A549 (cell line): ENCODE results near the gene RPL27A. TPM values are rescaled to one million over a fixed set of nuclear protein-coding genes. Genes with fewer than 3 reads are reported as not detected.

Experiments
- ATAC-seq, 2 experiments: fragments of 200-7000 bp in 1 of 2; fragments of >200 bp in 1 of 2; cut with Nextera tagmentation in 1 of 2; cut with Tn5 transposase in 1 of 2; 3 replicates each; pipeline versions ENCODE4 v1.8.0 to v1.9.1; 2018 to 2020; ENCODE audit warnings: mild to moderate bottlenecking in 1 of 2, moderate library complexity in 1 of 2
- CTCF ChIA-PET: fragments of 300-600 bp; sonication (Branson Sonifier 250); formaldehyde crosslinking; extraction: SDS; loops from one replicate; lab custom pipeline; 2021; ENCODE audit warnings: antibody characterized with exemption, inconsistent platforms; lab: Yijun Ruan, JAX
- POLR2A ChIA-PET: fragments of 350-600 bp; formaldehyde crosslinking; extraction: SDS; loops from one replicate; lab custom pipeline; 2021; ENCODE audit warnings: antibody characterized with exemption, inconsistent platforms; lab: Yijun Ruan, JAX
- DNase-seq, 2 experiments: peaks; one replicate each; pipeline versions ENCODE4 v3.0.0 to v3.0.0-alpha.2; 2011 to 2016; ENCODE audit warnings: low read depth in 1 of 2, low spot score in 1 of 2
- FAIRE-seq: peaks from 2 replicates; lab custom pipeline; 2011; peaks lifted over from hg19 to GRCh38; lab: Jason Lieb, UNC
- H3K27ac ChIP-seq, 2 experiments: fragments of >200 bp; sonication (Bioruptor Twin); formaldehyde crosslinking; 3 replicates each; pipeline ENCODE4 v1.5.1; 2016 to 2017
- H3K4me1 ChIP-seq: fragments of >200 bp; sonication (Bioruptor Twin); formaldehyde crosslinking; 3 replicates; pipeline ENCODE4 v1.6.1; 2016
- H3K4me2 ChIP-seq: fragments of >200 bp; sonication (Bioruptor Twin); formaldehyde crosslinking; 3 replicates; pipeline ENCODE4 v1.6.1; 2016
- H3K4me3 ChIP-seq: fragments of >200 bp; sonication (Bioruptor Twin); formaldehyde crosslinking; 3 replicates; pipeline ENCODE4 v1.5.1; 2016
- H3K9me3 ChIP-seq: fragments of >200 bp; sonication (Bioruptor Twin); formaldehyde crosslinking; 3 replicates; pipeline ENCODE4 v1.6.1; 2016
- BHLHE40 ChIP-seq: IDR thresholded peaks from 2 replicates; pipeline ENCODE4 v1.6.1; 2012; ENCODE audit warnings: low read depth, low read length, inconsistent platforms
- CBX2 ChIP-seq: fragments of 200-600 bp; sonication (generic); IDR thresholded peaks from 2 replicates; pipeline ENCODE4 v1.6.1; 2016; ENCODE audit warnings: low read depth, mild to moderate bottlenecking, borderline replicate concordance
- ELK1 ChIP-seq: fragments of 150-350 bp; IDR thresholded peaks from 2 replicates; pipeline ENCODE4 v1.6.1; 2014; ENCODE audit warnings: low read depth, mild to moderate bottlenecking, low read length
- EP300 ChIP-seq, 2 experiments: fragments of >200 bp; sonication (Bioruptor Twin); formaldehyde crosslinking; IDR thresholded peaks; 2 replicates in 1 of 2; 3 replicates in 1 of 2; pipeline ENCODE4 v1.6.1; 2016 to 2017
- FOSB ChIP-seq: fragments of 250-450 bp; sonication (Bioruptor Pico); IDR thresholded peaks from 2 replicates; pipeline ENCODE4 v1.5.0; 2020; ENCODE audit warnings: mild to moderate bottlenecking, moderate library complexity
- FOSL2 ChIP-seq, 2 experiments: fragments of 450-650 bp in 1 of 2; fragments of >200 bp in 1 of 2; sonication (Bioruptor Twin) in 1 of 2; formaldehyde crosslinking; IDR thresholded peaks; 2 replicates each; pipeline versions ENCODE4 v1.5.0 to v1.6.1; 2016 to 2020; ENCODE audit warnings: mild to moderate bottlenecking in 1 of 2, moderate library complexity in 1 of 2
- GATA3 ChIP-seq: IDR thresholded peaks from 2 replicates; pipeline ENCODE4 v1.6.1; 2012; ENCODE audit warnings: borderline replicate concordance
- HDAC2 ChIP-seq: fragments of 200-600 bp; sonication (generic); IDR thresholded peaks from 2 replicates; pipeline ENCODE4 v1.6.1; 2016
- HOXB5 ChIP-seq: fragments of 250-450 bp; sonication (Bioruptor Pico); IDR thresholded peaks from 2 replicates; pipeline ENCODE4 v1.5.0; 2020; ENCODE audit warnings: mild to moderate bottlenecking, moderate library complexity
- JUN ChIP-seq, 2 experiments: fragments of >200 bp; sonication (Bioruptor Twin); formaldehyde crosslinking; IDR thresholded peaks; 2 replicates in 1 of 2; 3 replicates in 1 of 2; pipeline ENCODE4 v1.6.1; 2016 to 2017
- KDM5A ChIP-seq: fragments of 200-600 bp; sonication (generic); IDR thresholded peaks from 2 replicates; pipeline ENCODE4 v1.6.1; 2016; ENCODE audit warnings: antibody characterized with exemption, mild to moderate bottlenecking
- MAX ChIP-seq: IDR thresholded peaks from 2 replicates; pipeline ENCODE4 v1.6.1; 2012
- NPAS2 ChIP-seq: fragments of 250-450 bp; sonication (Bioruptor Pico); IDR thresholded peaks from 2 replicates; pipeline ENCODE4 v1.8.0; 2022; ENCODE audit warnings: mild to moderate bottlenecking, moderate library complexity, borderline replicate concordance
- PBX3 ChIP-seq: IDR thresholded peaks from 2 replicates; pipeline ENCODE4 v1.6.1; 2012
- PHF8 ChIP-seq: fragments of 200-600 bp; sonication (generic); IDR thresholded peaks from 2 replicates; pipeline ENCODE4 v1.6.1; 2016; ENCODE audit warnings: low read depth, mild to moderate bottlenecking, antibody characterized with exemption, moderate library complexity, borderline replicate concordance
- POLR2A ChIP-seq: IDR thresholded peaks from 2 replicates; pipeline ENCODE4 v1.6.1; 2012; ENCODE audit warnings: mild to moderate bottlenecking, low read length
- RAD21 ChIP-seq, 2 experiments: fragments of >200 bp in 1 of 2; sonication (Bioruptor Twin) in 1 of 2; formaldehyde crosslinking in 1 of 2; IDR thresholded peaks in 1 of 2; conservative IDR thresholded peaks in 1 of 2; 2 replicates in 1 of 2; 3 replicates in 1 of 2; pipeline ENCODE4 v1.6.1; 2012 to 2018; ENCODE audit warnings: inconsistent platforms in 1 of 2
- RARB ChIP-seq: fragments of 250-450 bp; sonication (Bioruptor Pico); IDR thresholded peaks from 2 replicates; pipeline ENCODE4 v1.8.0; 2021; ENCODE audit warnings: mild to moderate bottlenecking, moderate library complexity
- RFX5 ChIP-seq: fragments of 450-650 bp; IDR thresholded peaks from 2 replicates; pipeline ENCODE4 v1.7.1; 2014; ENCODE audit warnings: antibody characterized with exemption, mild to moderate bottlenecking, moderate library complexity
- SMC3 ChIP-seq: fragments of >200 bp; sonication (Bioruptor Twin); formaldehyde crosslinking; IDR thresholded peaks from 3 replicates; pipeline ENCODE4 v1.6.1; 2018; ENCODE audit warnings: inconsistent platforms
- TFCP2L1 ChIP-seq: fragments of 250-450 bp; sonication (Bioruptor Pico); IDR thresholded peaks from 2 replicates; pipeline ENCODE4 v1.5.0; 2021; ENCODE audit warnings: mild to moderate bottlenecking
- ZSCAN20 ChIP-seq: fragments of 250-450 bp; sonication (Bioruptor Pico); IDR thresholded peaks from 2 replicates; pipeline ENCODE4 v1.8.0; 2022; ENCODE audit warnings: mild to moderate bottlenecking, moderate library complexity
- WGBS: methylation state at CpG from one replicate; pipeline ENCODE4 v1.1.6; 2017; ENCODE audit errors: missing lambda C conversion rate; 5-methylcytosine and 5-hydroxymethylcytosine counted together
- polyA minus RNA-seq: library from RNA; depleted of rRNA, polyadenylated mRNA; stranded (reverse); fragments of >200 nt; gene quantifications from 2 replicates; pipeline ENCODE4 v1.2.3, GENCODE V29; 2011; rRNA and poly(A)+ RNA removed
- polyA plus RNA-seq, 4 experiments: library from polyadenylated mRNA; depleted of rRNA in 3 of 4; stranded (reverse); fragments of >200 nt; fragmentation: RNase III in 1 of 4; extraction: RNeasy Plus Mini Kit Qiagen cat#74134 plus additional on column Dnase treatment in 1 of 4; gene quantifications; 2 replicates in 3 of 4; 3 replicates in 1 of 4; pipeline ENCODE4 v1.2.3, GENCODE V29; 2011 to 2017
- TF ChIP-seq, protein P1 (sequence below): fragments of >200 bp; sonication (Bioruptor Twin); formaldehyde crosslinking; IDR thresholded peaks from 3 replicates; pipeline ENCODE4 v1.5.1; 2016
- TF ChIP-seq, protein P2 (sequence below): IDR thresholded peaks from 2 replicates; pipeline ENCODE4 v1.6.1; 2012; ENCODE audit warnings: low read depth, borderline replicate concordance
- TF ChIP-seq, protein P3 (sequence below): fragments of >200 bp; sonication (Bioruptor Twin); formaldehyde crosslinking; IDR thresholded peaks from 3 replicates; pipeline ENCODE4 v1.6.1; 2016
- TF ChIP-seq, protein P4 (sequence below): fragments of 450-650 bp; IDR thresholded peaks from 2 replicates; pipeline ENCODE4 v1.6.1; 2014; ENCODE audit warnings: antibody characterized with exemption

The RPL27A gene
- polyA plus RNA-seq (2011; rRNA removed) (798 and 804 TPM in 2 replicates), polyA plus RNA-seq (2017; fragmentation: RNase III; extraction: RNeasy Plus Mini Kit Qiagen cat#74134 plus additional on column Dnase treatment) (3,543 to 3,937 TPM (median 3,631 TPM) in 3 replicates), polyA minus RNA-seq (298 and 338 TPM in 2 replicates)
- 609 and 694 TPM in 2 replicates for polyA plus RNA-seq (2012; cell fraction: cytosol; rRNA removed)
- 195 and 210 TPM in 2 replicates for polyA plus RNA-seq (2012; cell fraction: nucleus; rRNA removed)

DNA sequence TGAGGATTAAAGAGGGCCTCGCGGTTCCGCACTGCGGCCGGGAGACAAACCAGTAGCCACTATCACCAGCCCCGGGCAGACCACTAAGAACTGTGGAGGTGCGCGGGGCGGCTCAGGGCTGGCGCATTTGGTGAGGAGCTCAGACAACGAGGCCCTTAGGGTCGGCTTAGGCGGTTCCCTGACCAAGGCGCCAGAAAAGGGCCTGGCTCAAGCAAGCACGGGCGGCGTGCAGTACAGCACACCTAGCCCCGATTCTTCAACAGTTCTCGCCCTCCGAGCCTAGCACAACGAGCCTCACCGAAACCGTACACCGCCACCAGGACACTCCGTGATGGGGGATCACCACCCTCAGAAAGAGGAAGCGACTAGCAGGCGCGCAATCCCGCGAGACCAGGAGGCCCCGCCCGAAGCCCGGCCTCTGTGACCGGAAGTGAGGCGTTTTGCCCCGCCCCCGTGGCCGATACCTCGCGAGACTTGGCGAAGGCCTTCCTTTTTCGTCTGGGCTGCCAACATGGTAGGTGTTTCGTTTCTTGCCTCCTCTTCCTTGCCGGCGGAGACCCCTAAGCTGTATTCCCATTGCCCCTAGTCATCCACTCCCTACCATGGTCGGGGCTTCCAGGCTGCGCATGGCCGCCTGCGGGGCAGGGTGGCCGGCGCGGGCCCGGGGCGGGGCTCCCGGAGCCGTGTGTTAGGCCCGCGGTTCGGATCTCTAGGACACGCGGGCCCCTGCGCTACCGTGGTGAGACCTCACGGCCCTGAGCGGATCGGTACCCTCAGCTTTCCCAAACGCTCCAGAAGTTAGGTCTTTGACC, at the start of gene RPL27A, which contains the start of gene TRIM66:
Gene RPL27A (plus strand): TSS at position 490 of the 812 bp plus-strand sequence. CDS start 22 bp downstream, at position 512.
Gene TRIM66 (minus strand): TSS at position 363 of the 812 bp plus-strand sequence. CDS start 10,391 bp downstream, outside the sequence.
- peak; percentile 84 to 97 for DNase-seq
- Histone ChIP-seq H3K9me3 (no peaks in the 10 kb centered on the region), H3K4me1 (peaks cover 34% of the 10 kb centered on the region), H3K27ac (peak within 1 kb of the TSS; percentile 95 to 98), H3K4me2 (peak within 1 kb of the TSS; percentile 98), H3K4me3 (peak within 1 kb of the TSS; percentile 76)
- ChIA-PET CTCF (interaction anchor here (0.9 to 1.6 kb wide), 7 partner anchors 9 to 696 kb away, joined by 3 to 4 read pairs (median 3); partner anchors contain the start of gene EIF3F), POLR2A (interaction anchor here (0.5 to 2.5 kb wide), 19 partner anchors 9 to 675 kb away, joined by 3 to 17 read pairs (median 4); partner anchors contain the start of genes AKIP1, STK33 and TMEM9B)
- under 1% methylated on average over 28 of the region's 67 CpGs for WGBS
- no peak for FAIRE-seq
- ATAC-seq: peak; percentile 97 to 98
- TF ChIP-seq ZSCAN20 (no peak), MAX (peak; percentile 78), BHLHE40 (no peak), PBX3 (0 out of 2 replicates have a peak, but pooled peaks have one; percentile 29), HOXB5 (peak; percentile 67; the same call in 1 of the 2 replicates), POLR2A (peak; percentile 98), RFX5 (no peak; the same call in 1 of the 2 replicates), KDM5A (peak; percentile 74; the same call in 1 of the 2 replicates), RAD21 (conservative IDR thresholded peaks at IDR 0.05 in 1 of 2, IDR thresholded peaks at IDR 0.05 in 1 of 2) (peak in 1 of 2 experiments; percentile 12; a peak in 2 of 5 replicates), FOSL2 (IDR thresholded peaks at IDR 0.05) (no peak), FOSL2 (CRISPR knock-in tag; IDR thresholded peaks at IDR 0.05) (no peak), RARB (CRISPR knock-in tag) (no peak), GATA3 (peak; percentile 73; the same call in 1 of the 2 replicates), SMC3 (peak; percentile 12; the same call in 1 of the 3 replicates), EP300 (IDR thresholded peaks at IDR 0.05) (no peak), JUN (IDR thresholded peaks at IDR 0.05) (peak; percentile 88 to 99), HDAC2 (no peak), PHF8 (peak; percentile 95), ELK1 (peak; percentile 74; the same call in 1 of the 2 replicates), TFCP2L1 (CRISPR knock-in tag) (0 out of 2 replicates have a peak, but pooled peaks have one; percentile 65), CBX2 (no peak), FOSB (peak; percentile 27; the same call in 1 of the 2 replicates), NPAS2 (CRISPR knock-in tag) (no peak)
- TF ChIP-seq, protein P1, sequence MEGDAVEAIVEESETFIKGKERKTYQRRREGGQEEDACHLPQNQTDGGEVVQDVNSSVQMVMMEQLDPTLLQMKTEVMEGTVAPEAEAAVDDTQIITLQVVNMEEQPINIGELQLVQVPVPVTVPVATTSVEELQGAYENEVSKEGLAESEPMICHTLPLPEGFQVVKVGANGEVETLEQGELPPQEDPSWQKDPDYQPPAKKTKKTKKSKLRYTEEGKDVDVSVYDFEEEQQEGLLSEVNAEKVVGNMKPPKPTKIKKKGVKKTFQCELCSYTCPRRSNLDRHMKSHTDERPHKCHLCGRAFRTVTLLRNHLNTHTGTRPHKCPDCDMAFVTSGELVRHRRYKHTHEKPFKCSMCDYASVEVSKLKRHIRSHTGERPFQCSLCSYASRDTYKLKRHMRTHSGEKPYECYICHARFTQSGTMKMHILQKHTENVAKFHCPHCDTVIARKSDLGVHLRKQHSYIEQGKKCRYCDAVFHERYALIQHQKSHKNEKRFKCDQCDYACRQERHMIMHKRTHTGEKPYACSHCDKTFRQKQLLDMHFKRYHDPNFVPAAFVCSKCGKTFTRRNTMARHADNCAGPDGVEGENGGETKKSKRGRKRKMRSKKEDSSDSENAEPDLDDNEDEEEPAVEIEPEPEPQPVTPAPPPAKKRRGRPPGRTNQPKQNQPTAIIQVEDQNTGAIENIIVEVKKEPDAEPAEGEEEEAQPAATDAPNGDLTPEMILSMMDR: no peak
- TF ChIP-seq, protein P2, sequence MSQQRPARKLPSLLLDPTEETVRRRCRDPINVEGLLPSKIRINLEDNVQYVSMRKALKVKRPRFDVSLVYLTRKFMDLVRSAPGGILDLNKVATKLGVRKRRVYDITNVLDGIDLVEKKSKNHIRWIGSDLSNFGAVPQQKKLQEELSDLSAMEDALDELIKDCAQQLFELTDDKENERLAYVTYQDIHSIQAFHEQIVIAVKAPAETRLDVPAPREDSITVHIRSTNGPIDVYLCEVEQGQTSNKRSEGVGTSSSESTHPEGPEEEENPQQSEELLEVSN: peak; percentile 26; the same call in 1 of the 2 replicates
- TF ChIP-seq, protein P3, sequence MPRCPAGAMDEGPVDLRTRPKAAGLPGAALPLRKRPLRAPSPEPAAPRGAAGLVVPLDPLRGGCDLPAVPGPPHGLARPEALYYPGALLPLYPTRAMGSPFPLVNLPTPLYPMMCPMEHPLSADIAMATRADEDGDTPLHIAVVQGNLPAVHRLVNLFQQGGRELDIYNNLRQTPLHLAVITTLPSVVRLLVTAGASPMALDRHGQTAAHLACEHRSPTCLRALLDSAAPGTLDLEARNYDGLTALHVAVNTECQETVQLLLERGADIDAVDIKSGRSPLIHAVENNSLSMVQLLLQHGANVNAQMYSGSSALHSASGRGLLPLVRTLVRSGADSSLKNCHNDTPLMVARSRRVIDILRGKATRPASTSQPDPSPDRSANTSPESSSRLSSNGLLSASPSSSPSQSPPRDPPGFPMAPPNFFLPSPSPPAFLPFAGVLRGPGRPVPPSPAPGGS: peak; percentile 96
- TF ChIP-seq, protein P4, sequence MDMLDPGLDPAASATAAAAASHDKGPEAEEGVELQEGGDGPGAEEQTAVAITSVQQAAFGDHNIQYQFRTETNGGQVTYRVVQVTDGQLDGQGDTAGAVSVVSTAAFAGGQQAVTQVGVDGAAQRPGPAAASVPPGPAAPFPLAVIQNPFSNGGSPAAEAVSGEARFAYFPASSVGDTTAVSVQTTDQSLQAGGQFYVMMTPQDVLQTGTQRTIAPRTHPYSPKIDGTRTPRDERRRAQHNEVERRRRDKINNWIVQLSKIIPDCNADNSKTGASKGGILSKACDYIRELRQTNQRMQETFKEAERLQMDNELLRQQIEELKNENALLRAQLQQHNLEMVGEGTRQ: 0 out of 2 replicates have a peak, but pooled peaks have one; percentile 6
